NCI-H82 treated with DMSO at 0.1 percent for 48 hours (cell line): ENCODE data around the gene ELOA2.
"Not testable (repeated sequence)": the region's sequence is repeated elsewhere in the genome, so short reads cannot be mapped to it uniquely, and the experiment has no call there.

Experiments used
- DNase-seq: peaks from one replicate; lab custom pipeline; 2025; ENCODE audit not compliant: unreplicated experiment; lab: John Stamatoyannopoulos, UW

The ELOA2 gene, protein sequence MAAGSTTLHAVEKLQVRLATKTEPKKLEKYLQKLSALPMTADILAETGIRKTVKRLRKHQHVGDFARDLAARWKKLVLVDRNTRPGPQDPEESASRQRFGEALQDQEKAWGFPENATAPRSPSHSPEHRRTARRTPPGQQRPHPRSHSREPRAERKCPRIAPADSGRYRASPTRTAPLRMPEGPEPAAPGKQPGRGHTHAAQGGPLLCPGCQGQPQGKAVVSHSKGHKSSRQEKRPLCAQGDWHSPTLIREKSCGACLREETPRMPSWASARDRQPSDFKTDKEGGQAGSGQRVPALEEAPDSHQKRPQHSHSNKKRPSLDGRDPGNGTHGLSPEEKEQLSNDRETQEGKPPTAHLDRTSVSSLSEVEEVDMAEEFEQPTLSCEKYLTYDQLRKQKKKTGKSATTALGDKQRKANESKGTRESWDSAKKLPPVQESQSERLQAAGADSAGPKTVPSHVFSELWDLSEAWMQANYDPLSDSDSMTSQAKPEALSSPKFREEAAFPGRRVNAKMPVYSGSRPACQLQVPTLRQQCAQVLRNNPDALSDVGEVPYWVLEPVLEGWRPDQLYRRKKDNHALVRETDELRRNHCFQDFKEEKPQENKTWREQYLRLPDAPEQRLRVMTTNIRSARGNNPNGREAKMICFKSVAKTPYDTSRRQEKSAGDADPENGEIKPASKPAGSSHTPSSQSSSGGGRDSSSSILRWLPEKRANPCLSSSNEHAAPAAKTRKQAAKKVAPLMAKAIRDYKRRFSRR

GRCh38 chr18:47035156-47035671 is at the start of gene ELOA2:
Gene ELOA2 (minus strand): TSS chr18:47035621. CDS start chr18:47035264, 357 bp downstream.
- no peak for DNase-seq

DNA sequence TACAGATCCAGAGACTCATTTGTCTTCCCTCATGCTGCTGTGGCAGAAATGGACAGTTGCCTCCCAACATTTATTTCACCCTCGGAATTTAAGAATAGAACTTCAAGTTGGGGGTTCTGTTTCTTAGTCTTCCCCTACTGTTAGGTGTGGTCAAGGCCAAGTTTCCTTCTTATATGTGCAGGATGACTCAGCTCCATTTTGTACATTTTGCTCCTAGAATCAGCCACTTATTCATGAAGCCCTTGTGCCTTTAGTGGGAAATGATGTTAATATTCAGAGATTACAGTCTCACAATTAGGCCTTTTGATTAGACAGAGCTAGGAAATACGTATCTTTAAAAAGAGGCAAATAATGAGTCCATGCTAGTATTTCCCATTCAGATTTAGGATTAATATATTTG is 46.2 kb upstream of the ELOA2 start:
- no peak for DNase-seq

DNA sequence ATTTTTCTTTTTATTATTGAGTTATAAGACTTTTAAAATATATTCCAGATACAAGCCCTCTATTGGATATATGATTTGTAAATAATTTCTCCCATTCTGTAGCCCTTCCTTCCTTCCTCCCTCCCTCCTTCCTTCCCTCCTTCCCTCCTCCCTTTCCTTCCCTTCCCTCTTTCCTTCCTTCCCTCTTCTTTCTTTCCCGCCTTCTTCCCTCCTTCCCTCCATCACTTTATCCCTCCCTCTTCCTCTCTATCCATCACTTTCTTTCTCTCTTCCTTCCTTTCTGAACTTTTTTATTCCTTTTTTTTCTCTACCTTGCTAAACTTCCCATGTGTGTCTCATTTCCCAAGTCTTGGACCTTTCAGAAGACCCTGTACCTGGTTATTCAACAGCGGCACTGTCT is 45.5 kb upstream of the ELOA2 start:
- no peak for DNase-seq

- no peak for DNase-seq
These were observed 41.7 kb upstream of the ELOA2 start for GRCh38 chr18:47077111-47077510.

DNA sequence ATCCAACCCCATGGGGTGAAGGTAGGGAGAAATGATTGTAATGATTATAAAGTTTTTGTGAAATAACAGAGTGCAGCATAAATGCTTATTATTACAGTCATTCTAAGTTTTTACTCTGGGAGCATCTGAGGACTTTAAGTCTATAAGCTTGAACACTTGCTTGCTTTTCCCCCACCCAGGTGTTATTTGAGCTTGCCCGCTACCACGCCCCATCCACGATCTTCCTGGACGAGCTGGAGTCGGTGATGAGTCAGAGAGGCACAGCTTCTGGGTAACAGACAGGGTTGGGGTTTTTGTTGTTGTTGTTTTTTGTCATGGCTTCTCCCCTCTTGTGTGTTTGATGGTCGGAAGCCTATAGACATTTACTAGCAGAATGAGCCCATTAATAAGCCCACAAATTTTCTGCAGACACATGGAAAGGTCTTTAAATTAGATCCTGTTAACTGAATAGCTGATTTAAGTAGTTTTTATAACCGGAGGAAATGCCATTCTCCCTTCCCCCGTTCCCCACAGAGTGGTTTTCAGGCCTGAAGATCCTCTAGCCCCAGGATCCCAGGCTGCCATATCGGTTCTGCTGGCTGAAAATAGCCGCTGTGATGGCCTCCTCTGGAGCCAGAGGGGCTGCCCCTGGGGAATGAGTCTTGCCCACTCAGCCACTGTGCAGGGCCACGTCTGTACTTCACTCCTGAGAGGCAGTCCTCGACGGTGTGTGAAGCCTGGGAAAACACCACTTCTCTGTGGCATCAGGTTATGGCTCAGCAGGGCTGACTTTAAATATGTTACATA is 39.9 kb upstream of the ELOA2 start:
- no peak for DNase-seq

DNA sequence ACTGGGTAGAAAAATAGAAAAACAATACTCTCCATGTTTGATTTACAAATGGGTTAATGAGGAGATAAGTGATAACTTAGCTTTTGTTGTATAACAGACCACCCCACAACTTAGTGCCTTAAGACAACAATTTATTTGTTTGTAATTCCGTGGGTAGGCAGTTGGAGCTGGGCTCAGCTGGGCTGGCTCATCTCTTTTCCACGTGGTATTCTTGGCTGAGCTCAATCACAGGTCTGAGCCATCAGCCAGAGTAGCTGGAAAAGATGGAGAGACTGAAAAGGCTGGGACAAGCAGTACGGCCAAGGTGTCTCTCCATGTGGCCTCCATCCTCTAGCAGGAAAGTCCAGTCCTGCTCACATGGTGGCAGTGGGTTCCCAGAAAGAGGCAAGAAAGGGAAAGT is 32.2 kb upstream of the ELOA2 start:
- no peak for DNase-seq

DNA sequence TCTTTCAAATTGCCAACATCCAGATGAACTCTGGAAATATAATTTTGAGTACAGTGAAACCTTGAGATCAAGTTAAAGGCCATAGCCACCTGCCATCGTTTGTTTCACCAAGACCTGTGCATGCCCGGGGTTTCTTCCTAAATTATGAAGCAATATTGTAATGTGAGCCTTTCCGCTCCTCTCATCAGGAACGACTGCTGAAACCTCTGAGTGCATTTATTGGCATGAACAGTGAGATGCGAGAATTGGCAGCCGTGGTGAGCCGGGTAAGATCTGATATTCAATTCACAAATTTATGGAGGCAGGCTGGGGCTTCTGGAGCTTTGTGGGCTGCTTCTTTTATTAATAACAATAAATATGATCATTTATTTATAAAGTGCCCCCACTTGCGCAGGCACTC is 27.7 kb upstream of the ELOA2 start:
- no peak for DNase-seq

DNA sequence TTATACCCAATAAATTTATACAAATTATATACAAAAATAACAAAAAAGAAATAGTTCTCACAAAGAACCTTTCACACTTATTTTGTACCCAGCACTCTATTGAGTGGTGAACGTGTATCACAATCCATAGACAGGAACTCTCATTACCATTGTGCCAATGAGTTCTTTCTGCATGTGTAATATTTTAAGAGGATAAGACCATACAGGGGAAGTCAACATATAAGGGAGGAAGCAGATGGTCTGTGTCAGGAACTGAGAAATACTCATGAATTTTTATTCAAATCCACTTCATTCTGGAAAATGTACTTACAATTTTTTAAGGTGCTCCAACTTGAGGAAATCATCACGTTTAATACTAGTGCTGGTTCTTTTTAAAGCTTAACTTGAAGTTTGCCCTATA is 27.1 kb upstream of the ELOA2 start:
- DNase-seq, result no peak

DNA sequence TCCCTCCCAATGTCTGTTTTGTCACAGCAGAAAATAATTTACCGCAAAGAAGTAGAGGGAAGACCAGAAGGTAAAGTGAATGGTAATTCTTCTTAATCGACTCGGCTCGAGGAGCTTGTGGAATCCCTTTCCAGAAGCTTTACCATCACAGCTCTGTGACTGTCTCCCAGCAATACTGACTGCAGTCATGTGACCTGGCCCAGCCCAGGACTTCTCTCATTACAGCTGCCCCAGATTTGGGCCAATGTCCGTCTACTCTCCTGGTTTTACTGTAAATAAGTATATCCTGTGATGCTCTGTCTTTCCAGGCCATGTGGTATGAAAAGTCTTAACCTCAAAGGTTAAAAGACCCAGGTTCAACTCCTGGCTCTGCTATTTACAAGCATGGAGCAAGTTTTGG is 18.9 kb upstream of the ELOA2 start:
- no peak for DNase-seq

GRCh38 chr18:47050468-47050867 is 15.0 kb upstream of the ELOA2 start:
- no peak for DNase-seq

DNA sequence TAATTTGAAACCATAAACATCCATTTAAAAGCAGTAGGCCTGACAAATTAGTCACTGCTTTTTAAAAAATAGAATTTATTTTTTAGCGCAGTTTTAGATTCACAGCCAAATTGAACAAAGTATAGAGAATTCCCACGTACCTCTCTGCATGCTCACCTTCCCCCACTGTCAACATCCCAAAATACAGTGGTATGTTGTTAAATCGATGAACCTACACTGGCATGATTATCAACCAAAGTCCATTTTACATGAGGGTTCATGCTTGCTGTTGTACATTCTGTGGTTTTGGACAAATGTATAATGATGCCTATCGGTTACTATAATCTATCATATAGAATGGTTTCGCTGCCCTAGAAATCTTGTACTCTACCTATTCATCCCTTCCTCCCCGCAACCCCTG is 5.6 kb upstream of the ELOA2 start:
- DNase-seq, result no peak

DNA sequence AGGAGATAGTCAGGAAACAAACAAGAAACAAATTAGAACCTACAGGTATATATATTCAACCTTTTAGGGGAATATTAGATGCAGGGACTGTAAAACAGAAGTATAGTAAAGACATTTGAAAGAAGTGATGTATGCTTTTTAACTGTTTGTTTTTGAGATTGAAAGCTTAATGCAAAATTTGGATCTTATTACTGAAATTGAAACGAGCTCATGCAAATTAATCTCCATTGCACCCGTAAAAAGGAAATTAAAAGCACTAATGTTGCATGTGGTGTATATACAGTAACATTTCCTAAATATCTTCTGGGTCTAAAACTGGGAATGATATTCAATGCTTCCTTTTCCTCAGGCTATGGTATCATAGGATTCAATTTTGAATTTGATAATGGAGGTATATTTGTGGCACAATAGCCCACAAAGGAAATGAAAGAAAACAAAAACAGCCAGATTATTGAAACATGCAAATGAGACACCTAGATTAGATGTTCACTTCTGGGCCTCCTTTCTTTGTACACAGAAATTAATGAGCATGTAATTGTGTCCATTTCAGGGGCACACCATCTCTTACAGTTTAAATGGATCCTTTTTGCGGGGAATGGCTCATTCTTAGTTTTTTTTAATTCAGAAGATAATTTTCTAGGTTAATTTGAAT is 1.6 kb upstream of the ELOA2 start:
- DNase-seq, result no peak

DNA sequence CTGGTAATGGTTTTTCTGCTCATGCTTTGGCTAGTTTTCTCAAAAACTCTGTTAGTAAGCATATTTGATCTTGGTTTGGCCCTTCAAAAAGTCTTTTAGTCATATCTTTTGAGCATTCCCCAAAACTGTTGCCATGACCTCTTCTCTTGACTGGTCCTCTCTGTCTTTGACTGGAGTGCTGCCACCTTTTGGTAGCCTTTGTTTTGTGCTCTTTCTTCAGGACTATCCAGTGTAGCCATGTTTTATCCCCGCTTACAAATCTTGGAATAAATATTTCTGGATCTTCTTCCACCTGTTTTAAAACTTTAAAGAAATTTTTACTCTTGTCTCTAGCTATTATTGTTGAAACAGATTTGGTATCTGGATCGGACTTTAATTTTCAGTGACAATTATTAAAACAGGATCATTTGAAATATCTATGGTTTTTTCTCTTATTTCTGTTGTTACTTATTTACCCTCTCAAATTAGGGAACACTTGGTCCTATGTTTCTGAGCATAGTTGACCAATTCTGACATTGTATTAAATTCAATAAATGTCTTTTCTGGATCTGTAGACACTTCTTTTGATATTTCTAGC is 965 bp upstream of the ELOA2 start:
- DNase-seq, result peak; percentile 6

GRCh38 chr18:47034591-47034990 is 830 bp downstream of the ELOA2 start:
- DNase-seq, result not testable (repeated sequence)

- DNase-seq, result no peak
These were observed 2.5 kb downstream of the ELOA2 start for GRCh38 chr18:47032945-47033344.

DNA sequence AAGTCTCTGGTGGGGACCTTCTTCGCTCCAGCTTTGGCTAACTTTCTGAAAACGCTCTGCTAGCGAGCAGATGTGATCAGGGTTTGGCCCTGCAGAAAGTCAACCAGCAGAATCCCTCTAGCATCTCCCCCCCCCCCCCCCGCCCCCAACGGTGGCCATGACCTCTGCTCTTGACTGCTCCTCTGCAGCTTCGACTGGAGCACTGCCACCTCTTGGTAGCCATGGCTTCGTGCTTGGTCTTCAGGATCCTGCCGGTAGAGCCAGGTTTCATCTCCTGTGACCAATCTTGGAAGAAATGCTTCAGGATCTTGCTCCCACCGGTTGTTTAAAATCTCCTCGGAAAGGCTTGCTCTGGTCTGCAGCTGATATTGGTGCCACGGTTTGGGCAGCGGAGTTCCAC is 4.5 kb downstream of the ELOA2 start:
- not testable (repeated sequence) for DNase-seq

GRCh38 chr18:47029684-47030353 is 5.6 kb downstream of the ELOA2 start:
- DNase-seq, result not testable (repeated sequence)

GRCh38 chr18:47028738-47029137 is 6.7 kb downstream of the ELOA2 start:
- not testable (repeated sequence) for DNase-seq

GRCh38 chr18:47025557-47026174 is 9.8 kb downstream of the ELOA2 start:
- DNase-seq, result not testable (repeated sequence)
